ENCODE results near the gene EPHA2. TPM values are rescaled to one million over a fixed set of nuclear protein-coding genes. Genes with fewer than 3 reads are reported as not detected.
"Not testable (repeated sequence)": the region's sequence is repeated elsewhere in the genome, so short reads cannot be mapped to it uniquely, and the experiment has no call there.

The EPHA2 gene
- total RNA-seq, 1 donor from 2014 or later: 211 TPM

GRCh38 chr1:16172218-16172830, 16.5 kb upstream of the EPHA2 start:
- no peak for TF ChIP-seq CTCF (IDR thresholded peaks at IDR 0.05; ENCODE audit: insufficient read depth, low read length, poor library complexity, severe bottlenecking)
- H3K4me3 ChIP-seq (ENCODE audit: low read depth, low read length): no peak overlapping the region
- no peaks in the 10 kb centered on the region for H3K36me3 ChIP-seq (ENCODE audit: control insufficient read depth, insufficient read depth, low read length)
- no peak for DNase-seq (ENCODE audit: low read depth)
- H3K27me3 ChIP-seq (ENCODE audit: control insufficient read depth, insufficient read depth, low read length): no peaks in the 10 kb centered on the region

- Histone ChIP-seq H3K36me3 (ENCODE audit: control insufficient read depth, insufficient read depth, low read length) (no peaks in the 10 kb centered on the region), H3K4me3 (ENCODE audit: low read depth, low read length) (no peak overlapping the region), H3K27me3 (ENCODE audit: control insufficient read depth, insufficient read depth, low read length) (no peaks in the 10 kb centered on the region)
- no peak for TF ChIP-seq CTCF (IDR thresholded peaks at IDR 0.05; ENCODE audit: insufficient read depth, low read length, poor library complexity, severe bottlenecking)
- no peak for DNase-seq (ENCODE audit: low read depth)
Observed at GRCh38 chr1:16171314-16172151, 15.7 kb upstream of the EPHA2 start.

- no peaks in the 10 kb centered on the region for H3K27me3 ChIP-seq (ENCODE audit: control insufficient read depth, insufficient read depth, low read length)
- no peak for DNase-seq (ENCODE audit: low read depth)
- no peaks in the 10 kb centered on the region for H3K36me3 ChIP-seq (ENCODE audit: control insufficient read depth, insufficient read depth, low read length)
- no peak for TF ChIP-seq CTCF (IDR thresholded peaks at IDR 0.05; ENCODE audit: insufficient read depth, low read length, poor library complexity, severe bottlenecking)
- no peak overlapping the region for H3K4me3 ChIP-seq (ENCODE audit: low read depth, low read length)
Observed at GRCh38 chr1:16170283-16170673, 14.4 kb upstream of the EPHA2 start.

- Histone ChIP-seq H3K4me3 (ENCODE audit: low read depth, low read length) (no peak overlapping the region), H3K27me3 (ENCODE audit: control insufficient read depth, insufficient read depth, low read length) (no peaks in the 10 kb centered on the region), H3K36me3 (ENCODE audit: control insufficient read depth, insufficient read depth, low read length) (no peaks in the 10 kb centered on the region)
- DNase-seq (ENCODE audit: low read depth): no peak
- TF ChIP-seq CTCF (IDR thresholded peaks at IDR 0.05; ENCODE audit: insufficient read depth, low read length, poor library complexity, severe bottlenecking): no peak
Observed at GRCh38 chr1:16168622-16169360, 12.9 kb upstream of the EPHA2 start.

GRCh38 chr1:16168144-16168495, 12.3 kb upstream of the EPHA2 start:
- H3K27me3 ChIP-seq (ENCODE audit: control insufficient read depth, insufficient read depth, low read length); H3K36me3 ChIP-seq (ENCODE audit: control insufficient read depth, insufficient read depth, low read length); H3K4me3 ChIP-seq (ENCODE audit: low read depth, low read length); DNase-seq (ENCODE audit: low read depth): not testable (repeated sequence)
